NCI-H82 (cell line): Measurements from ENCODE around the gene SLX9.
"Not testable (repeated sequence)": the region's sequence is repeated elsewhere in the genome, so short reads cannot be mapped to it uniquely, and the experiment has no call there.

Experiments used
- DNase-seq: peaks from one replicate; lab custom pipeline; 2025; lab: John Stamatoyannopoulos, UW

Gene SLX9

GRCh38 chr21:44902268-44903049 lies 37.4 kb upstream of the SLX9 start:
- no peak for DNase-seq

- DNase-seq: no peak
Measured at GRCh38 chr21:44903050-44903685, 36.7 kb upstream of the SLX9 start.

- no peak for DNase-seq
Measured at GRCh38 chr21:44903689-44904088, 36.1 kb upstream of the SLX9 start.

GRCh38 chr21:44904141-44904923 lies 35.5 kb upstream of the SLX9 start:
- no peak for DNase-seq

GRCh38 chr21:44905016-44905727 lies 34.7 kb upstream of the SLX9 start:
- DNase-seq: no peak

- DNase-seq: no peak
Measured at GRCh38 chr21:44905728-44906090, 34.1 kb upstream of the SLX9 start.

- DNase-seq: no peak
Measured at GRCh38 chr21:44907225-44907965, 32.4 kb upstream of the SLX9 start.

- no peak for DNase-seq
Measured at GRCh38 chr21:44907966-44908895, 31.6 kb upstream of the SLX9 start.

GRCh38 chr21:44908908-44909307 lies 30.9 kb upstream of the SLX9 start:
- no peak for DNase-seq

GRCh38 chr21:44909719-44910118 lies 30.1 kb upstream of the SLX9 start:
- DNase-seq: no peak

GRCh38 chr21:44910229-44911067 lies 29.4 kb upstream of the SLX9 start:
- DNase-seq: no peak

- no peak for DNase-seq
Measured at GRCh38 chr21:44911068-44911383, 28.8 kb upstream of the SLX9 start.

- peak; percentile 46 for DNase-seq
Measured at GRCh38 chr21:44911384-44912157, 28.3 kb upstream of the SLX9 start.

- DNase-seq: no peak
Measured at GRCh38 chr21:44912158-44912473, 27.7 kb upstream of the SLX9 start.

GRCh38 chr21:44912506-44913412 lies 27.1 kb upstream of the SLX9 start:
- DNase-seq: not testable (repeated sequence)

- DNase-seq: no peak
Measured at GRCh38 chr21:44913425-44914175, 26.2 kb upstream of the SLX9 start.

GRCh38 chr21:44914176-44914874 lies 25.5 kb upstream of the SLX9 start:
- DNase-seq: no peak
